Kidney epithelial cell (primary cell): ENCODE results near the gene WDFY1. TPM values are rescaled to one million over a fixed set of nuclear protein-coding genes. Genes with fewer than 3 reads are reported as not detected.

Experiments used
- DNase-seq: peaks from one replicate; pipeline ENCODE4 v3.0.0-alpha.2; 2010; ENCODE audit warnings: low read depth
- H3K27me3 ChIP-seq: 2 replicates; pipeline ENCODE4 v1.6.0; 2011; ENCODE audit warnings: low read length; ENCODE audit not compliant: control insufficient read depth, insufficient read depth
- H3K36me3 ChIP-seq: 2 replicates; pipeline ENCODE4 v1.5.1; 2011; ENCODE audit warnings: low read length; ENCODE audit not compliant: control insufficient read depth, insufficient read depth
- H3K4me3 ChIP-seq: 2 replicates; pipeline ENCODE4 v1.5.1; 2011; ENCODE audit warnings: low read depth, mild to moderate bottlenecking, control low read depth, low read length
- CTCF ChIP-seq: IDR thresholded peaks from 2 replicates; pipeline ENCODE4 v1.5.1; 2011; ENCODE audit warnings: mild to moderate bottlenecking, moderate library complexity, low read length, control low read depth, inconsistent platforms; ENCODE audit not compliant: insufficient read depth, poor library complexity, severe bottlenecking
- total RNA-seq: library from RNA; depleted of rRNA; stranded (reverse); fragments of >200 nt; gene quantifications from 2 replicates; pipeline ENCODE4 v1.2.3, GENCODE V29; 2015

Gene WDFY1
- total RNA-seq, 1 donor from 2014 or later, result 47.3 TPM

- no peak for DNase-seq
- no peak for TF ChIP-seq CTCF
- no peaks in the 10 kb centered on the region for H3K36me3 ChIP-seq
- no peaks in the 10 kb centered on the region for H3K27me3 ChIP-seq
- H3K4me3 ChIP-seq, result no peak overlapping the region
Observed at GRCh38 chr2:223841436-223842190, 103.5 kb downstream of the WDFY1 start.

DNA sequence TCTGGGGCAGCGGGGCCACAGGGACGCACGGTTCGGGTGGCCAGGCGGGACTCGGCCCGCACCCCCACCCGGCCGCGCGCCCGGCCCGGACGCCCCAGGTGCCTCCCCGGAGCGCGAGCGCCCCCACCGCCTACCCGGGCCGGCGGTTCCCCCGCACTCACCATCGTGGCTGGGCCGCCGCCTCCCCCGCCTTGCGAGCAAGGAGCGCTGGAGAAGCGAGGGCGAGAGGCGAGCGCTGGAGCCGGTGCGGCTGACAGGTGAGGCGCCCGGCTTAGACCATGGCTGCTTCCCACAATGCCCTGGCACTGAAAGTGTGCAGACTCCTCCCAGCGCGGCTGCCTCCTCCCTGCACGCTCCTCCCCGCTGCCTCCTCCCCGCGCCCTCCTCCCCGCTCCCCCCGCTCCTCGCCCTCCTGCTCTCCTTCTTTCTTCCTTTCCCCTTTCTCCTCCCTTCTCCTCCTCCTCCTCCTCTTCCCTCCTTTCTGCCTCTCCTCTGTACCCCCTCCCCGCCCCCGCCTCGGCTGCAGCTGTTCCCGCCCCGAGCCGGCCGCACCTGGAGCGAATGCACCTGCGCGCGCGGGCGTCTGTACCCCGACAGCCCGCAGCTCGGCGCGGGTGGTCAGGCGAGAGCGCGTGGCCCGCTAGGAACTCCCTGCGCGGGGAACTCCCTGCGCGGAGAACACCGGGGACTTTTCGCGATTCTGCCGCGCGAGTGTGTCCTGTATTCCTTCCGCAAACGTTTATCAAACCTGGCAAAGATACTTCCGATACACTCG lies 107.7 kb downstream of the WDFY1 start, which contains the start of gene AP1S3:
Gene AP1S3, minus strand, starts transcription at position 296 of the 775 bp plus-strand sequence. Its CDS starts 132 bp downstream, at position 164.
- no peak for DNase-seq
- no peaks in the 10 kb centered on the region for H3K27me3 ChIP-seq
- TF ChIP-seq CTCF, result no peak
- H3K4me3 ChIP-seq, result peak within 1 kb of the TSS; percentile 76
- no peaks in the 10 kb centered on the region for H3K36me3 ChIP-seq

DNA sequence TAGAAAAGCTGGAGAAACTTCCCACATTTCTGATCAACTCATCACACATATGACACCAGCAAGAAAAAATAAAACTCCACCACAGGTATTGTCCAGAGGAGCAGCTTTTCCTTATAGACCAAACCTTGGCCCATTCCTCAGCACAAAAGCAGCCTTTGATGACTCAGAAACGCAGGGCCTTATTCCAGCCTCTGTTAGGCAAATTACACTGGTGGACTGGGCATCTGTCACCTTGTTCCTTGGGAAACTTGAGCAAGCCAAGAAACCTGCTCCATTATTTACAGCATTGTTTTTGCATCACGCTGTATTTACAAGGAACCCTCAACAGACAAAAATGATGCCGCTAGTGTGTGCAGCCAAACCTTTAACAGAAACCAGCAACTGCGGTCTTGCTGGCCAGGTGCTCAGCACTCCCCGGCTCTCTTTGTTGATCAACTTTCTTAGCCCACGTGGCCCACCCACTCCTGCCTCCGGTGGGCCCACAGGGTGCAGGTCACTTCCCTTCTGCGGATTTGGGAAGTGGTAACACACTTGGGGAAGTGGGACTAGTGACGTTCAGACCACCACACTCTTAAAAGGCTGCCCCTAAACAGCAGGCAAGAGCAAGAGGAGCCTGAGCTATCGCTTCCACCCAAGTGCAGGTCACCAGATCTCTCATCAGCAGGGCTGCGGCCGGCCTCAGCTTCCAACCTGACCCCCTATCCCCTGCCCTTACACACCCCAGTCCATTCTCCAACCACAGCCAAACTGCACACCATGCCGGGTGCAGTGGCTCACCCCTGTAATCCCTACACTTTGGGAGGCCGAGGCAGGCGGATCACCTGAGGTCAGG lies 109.2 kb downstream of the WDFY1 start:
- no peaks in the 10 kb centered on the region for H3K36me3 ChIP-seq
- DNase-seq, result no peak
- peak overlapping the region; percentile 76 for H3K4me3 ChIP-seq

GRCh38 chr2:223834431-223834830 lies 110.7 kb downstream of the WDFY1 start:
- H3K27me3 ChIP-seq, result no peaks in the 10 kb centered on the region
- H3K4me3 ChIP-seq, result no peak overlapping the region
- no peak for DNase-seq
- no peak for TF ChIP-seq CTCF
- H3K36me3 ChIP-seq, result no peaks in the 10 kb centered on the region

More for the DNA sequence above, 109.2 kb downstream of the WDFY1 start:
- TF ChIP-seq CTCF, result no peak
- no peaks in the 10 kb centered on the region for H3K27me3 ChIP-seq

DNA sequence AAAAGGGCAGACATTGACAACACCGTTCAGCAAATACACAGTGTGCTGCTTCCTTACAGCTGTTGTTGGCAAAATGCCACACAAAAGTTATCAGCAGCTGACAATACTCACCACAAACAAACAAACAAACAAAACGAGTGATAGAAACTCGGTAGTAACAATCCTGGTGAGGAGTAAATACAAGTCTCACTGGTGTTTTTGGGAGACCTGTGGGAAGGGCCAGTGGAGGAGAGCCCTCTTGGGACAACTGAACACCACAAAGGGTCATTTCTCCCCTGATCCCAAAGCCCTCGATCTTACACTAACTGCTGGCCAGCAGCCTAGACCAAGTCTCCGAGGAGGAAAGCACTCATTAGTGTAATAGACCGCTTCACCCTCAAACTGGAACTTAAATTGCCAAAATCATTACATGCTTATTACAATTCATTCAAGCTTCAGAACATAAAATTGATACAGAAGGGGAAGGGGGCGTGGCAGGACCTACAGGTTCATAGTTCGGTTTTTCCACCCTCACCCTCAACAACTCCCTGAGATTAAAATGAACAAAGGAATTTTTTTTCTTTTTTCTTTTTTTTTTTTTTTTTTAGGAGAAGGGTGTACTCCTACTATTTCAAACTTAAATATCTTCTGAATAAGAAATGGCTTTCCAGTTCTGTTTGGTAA lies 112.8 kb downstream of the WDFY1 start:
- Histone ChIP-seq H3K27me3 (no peaks in the 10 kb centered on the region), H3K36me3 (no peaks in the 10 kb centered on the region), H3K4me3 (no peak overlapping the region)
- TF ChIP-seq CTCF, result no peak
- no peak for DNase-seq
